Uterus (tissue), 2 donors: ENCODE measurements around the gene MCM6.

Source experiments
- POLR2A ChIP-seq, 2 donors: fragments of 450-650 bp; IDR thresholded peaks; one replicate each; pipeline ENCODE4 v1.6.1; 2016; ENCODE audit warnings: antibody characterized with exemption in 2 of 2, mild to moderate bottlenecking in 1 of 2, moderate library complexity in 1 of 2
- TF ChIP-seq, protein P1 (sequence below), 4 experiments: fragments of 200-600 bp in 2 of 4; fragments of 450-650 bp in 2 of 4; sonication (generic) in 2 of 4; IDR thresholded peaks; one replicate each; pipeline ENCODE4 v1.5.1; 2016 to 2019; ENCODE audit warnings: antibody characterized with exemption in 4 of 4, mild to moderate bottlenecking in 2 of 4, moderate library complexity in 1 of 4

DNA sequence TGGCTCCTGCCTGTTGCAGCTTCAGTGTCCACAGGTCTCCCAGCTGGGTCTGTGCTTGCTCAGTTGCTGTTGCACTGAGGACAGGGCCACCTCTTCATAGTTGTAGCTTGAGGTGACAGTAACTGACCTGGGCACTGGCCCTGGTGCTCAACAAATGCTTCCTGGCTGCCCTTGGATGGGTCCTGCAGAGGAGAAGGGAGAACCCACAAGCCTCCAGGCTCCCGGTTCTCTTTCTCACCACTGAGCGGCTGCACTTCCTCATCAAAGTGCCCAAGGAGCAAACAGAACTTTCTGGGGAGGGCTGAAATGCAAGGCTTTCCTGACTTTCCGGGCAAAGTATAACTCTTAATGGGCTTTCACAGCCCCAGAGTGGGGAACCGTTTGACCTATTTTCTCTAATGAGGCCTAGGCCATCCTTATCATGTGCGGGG, 78.0 kb downstream of the MCM6 start:
- TF ChIP-seq, protein P1, sequence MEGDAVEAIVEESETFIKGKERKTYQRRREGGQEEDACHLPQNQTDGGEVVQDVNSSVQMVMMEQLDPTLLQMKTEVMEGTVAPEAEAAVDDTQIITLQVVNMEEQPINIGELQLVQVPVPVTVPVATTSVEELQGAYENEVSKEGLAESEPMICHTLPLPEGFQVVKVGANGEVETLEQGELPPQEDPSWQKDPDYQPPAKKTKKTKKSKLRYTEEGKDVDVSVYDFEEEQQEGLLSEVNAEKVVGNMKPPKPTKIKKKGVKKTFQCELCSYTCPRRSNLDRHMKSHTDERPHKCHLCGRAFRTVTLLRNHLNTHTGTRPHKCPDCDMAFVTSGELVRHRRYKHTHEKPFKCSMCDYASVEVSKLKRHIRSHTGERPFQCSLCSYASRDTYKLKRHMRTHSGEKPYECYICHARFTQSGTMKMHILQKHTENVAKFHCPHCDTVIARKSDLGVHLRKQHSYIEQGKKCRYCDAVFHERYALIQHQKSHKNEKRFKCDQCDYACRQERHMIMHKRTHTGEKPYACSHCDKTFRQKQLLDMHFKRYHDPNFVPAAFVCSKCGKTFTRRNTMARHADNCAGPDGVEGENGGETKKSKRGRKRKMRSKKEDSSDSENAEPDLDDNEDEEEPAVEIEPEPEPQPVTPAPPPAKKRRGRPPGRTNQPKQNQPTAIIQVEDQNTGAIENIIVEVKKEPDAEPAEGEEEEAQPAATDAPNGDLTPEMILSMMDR (IDR thresholded peaks at IDR 0.05): no peak
- TF ChIP-seq POLR2A (IDR thresholded peaks at IDR 0.05): no peak
